Pancreas (tissue), 10 donors: ENCODE results near the gene NAT9. TPM values are rescaled to one million over a fixed set of nuclear protein-coding genes. Genes with fewer than 3 reads are reported as not detected.

Experiments
- ATAC-seq, 4 donors: fragments of 200-7000 bp; cut with Tn5 transposase; one replicate each; pipeline versions ENCODE4 v1.8.0 to v1.9.1; 2020; ENCODE audit warnings: mild to moderate bottlenecking in 4 of 4, moderate library complexity in 4 of 4
- DNase-seq, 6 donors: peaks; one replicate each; pipeline ENCODE4 v3.0.0-alpha.2; 2020
- FAIRE-seq: peaks from 2 replicates; lab custom pipeline; 2012; peaks lifted over from hg19 to GRCh38; lab: Jason Lieb, UNC
- H3K27ac ChIP-seq, 4 donors: fragments of 200-600 bp; sonication (generic); 1 replicate in 3 of 4; 2 replicates in 1 of 4; pipeline versions ENCODE4 v1.5.0 to v1.8.0; 2020
- H3K27me3 ChIP-seq, 4 donors: fragments of 200-600 bp; one replicate each; pipeline ENCODE4 v1.8.0; 2021
- H3K36me3 ChIP-seq, 3 donors: fragments of 200-600 bp; sonication (generic) in 1 of 3; one replicate each; pipeline versions ENCODE4 v1.5.0 to v1.8.0; 2020 to 2021
- H3K4me1 ChIP-seq, 3 donors: fragments of 200-600 bp; one replicate each; pipeline ENCODE4 v1.8.0; 2021
- H3K4me3 ChIP-seq, 4 donors: fragments of 200-600 bp; sonication (generic) in 2 of 4; one replicate each; pipeline versions ENCODE4 v1.5.0 to v1.8.0; 2020 to 2021
- H3K9me3 ChIP-seq, 4 donors: fragments of 200-600 bp; one replicate each; pipeline ENCODE4 v1.8.0; 2021
- CTCF ChIP-seq, 4 donors: fragments of 200-600 bp; sonication (generic) in 3 of 4; IDR thresholded peaks; one replicate each; pipeline versions ENCODE4 v1.5.0 to v1.8.0; 2021; ENCODE audit warnings: antibody characterized with exemption in 4 of 4
- WGBS, 2 donors: extraction: QIAGEN DNeasy Blood & Tissue Kit; methylation state at CpG; one replicate each; pipeline ENCODE4 v1.1.7; 2013; 5-methylcytosine and 5-hydroxymethylcytosine counted together
- intact Hi-C, 3 donors: fragments of 100-400 bp; cut with DNase I; formaldehyde crosslinking; loops; one replicate each; pipeline versions ENCODE4 v1.11.1 to v1.14.2; 2022
- polyA plus RNA-seq, 2 donors: library from polyadenylated mRNA; stranded (reverse); fragments of 200-250 nt; gene quantifications; one replicate each; pipeline ENCODE4 v1.2.3, GENCODE V29; 2013
- total RNA-seq, 6 donors: library from RNA; stranded (reverse); fragmentation: NEBNext Ultra II Directional in 4 of 6; extraction: Animal tissue kit (Norgen Biotek cat#: 25700) in 4 of 6; gene quantifications; one replicate each; pipeline versions ENCODE4 v1.2.1 to v1.2.4, GENCODE V29; 2021 to 2023
- donor health status: healthy with polysubstance abuse.
- donor health status: DM: no; HTN: no; CAD: no; lungs with moderate emphysema.
- donor health status: DM: no; HTN: no; CAD: no.
- donor health status: control.
- donor health status: control.
- donor health status: Bipolar disorder and iron deficiency.
- donor health status: DM: yes; HTN: yes; CAD: no.
- donor health status: DM: no; HTN: no; CAD: no.
- donor health status: DM: no; HTN: no; CAD: no.
- donor health status: DM: yes; HTN: yes; CAD: no.

NAT9 gene
- total and polyA plus RNA-seq, 8 donors: 14.4 to 38.5 (median 24.8) TPM

DNA sequence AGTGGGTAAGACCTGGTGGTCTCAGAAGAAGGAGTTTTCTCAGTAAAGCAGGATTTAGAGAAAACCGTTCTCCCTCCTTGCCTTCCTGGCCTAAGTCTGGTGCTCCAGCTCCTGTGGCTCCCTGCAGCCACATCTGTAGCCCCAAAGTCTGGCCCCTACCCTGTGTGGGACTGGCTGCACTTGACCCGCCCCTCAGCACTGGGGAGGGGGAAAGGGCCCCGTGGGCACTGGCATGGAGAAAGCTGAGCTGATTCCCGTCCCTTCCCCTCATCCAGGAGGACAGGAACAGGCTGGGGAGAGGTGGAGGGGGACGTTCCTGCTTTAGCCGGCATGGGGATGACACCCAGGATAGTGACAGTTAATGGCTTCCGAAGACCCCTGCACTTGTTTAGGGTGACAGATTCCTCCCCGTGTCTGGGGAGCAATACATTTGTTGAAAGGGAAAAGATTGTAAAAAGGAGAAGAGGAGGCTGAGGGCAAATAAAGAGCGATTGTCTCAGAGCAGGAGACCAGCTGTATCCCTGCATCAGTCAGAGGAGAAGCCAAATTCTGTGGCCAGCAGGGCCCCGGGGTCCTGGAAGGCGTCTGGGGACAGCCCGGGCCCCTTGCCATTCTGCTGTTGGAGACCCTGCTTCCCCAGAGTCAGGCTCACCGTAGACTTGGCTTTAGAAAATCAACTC is 45.6 kb upstream of the NAT9 start:
- FAIRE-seq (no peak), DNase-seq (no peak), ATAC-seq (no peak)
- whole genome bisulfite sequencing, 2 donors: 85 to 86% methylated on average over 13 of the region's 13 CpGs
- Histone ChIP-seq H3K27ac (no peak overlapping the region), H3K36me3 (no peaks in the 10 kb centered on the region), H3K27me3 (no peaks in the 10 kb centered on the region), H3K4me1 (no peaks in the 10 kb centered on the region), H3K9me3 (no peaks in the 10 kb centered on the region), H3K4me3 (no peak overlapping the region)
- intact Hi-C loops: no loop called here
- no peak for TF ChIP-seq CTCF (IDR thresholded peaks at IDR 0.05)

- whole genome bisulfite sequencing, 2 donors: 90 to 93% methylated on average over 16 of the region's 16 CpGs
- H3K4me3 ChIP-seq: no peak overlapping the region
- no peak for DNase-seq
- no peaks in the 10 kb centered on the region for H3K36me3 ChIP-seq
- TF ChIP-seq CTCF (IDR thresholded peaks at IDR 0.05): no peak
- H3K9me3 ChIP-seq: no peaks in the 10 kb centered on the region
- FAIRE-seq: no peak
- H3K27me3 ChIP-seq: no peaks in the 10 kb centered on the region
- intact Hi-C loops: no loop called here
- no peak for ATAC-seq
- H3K27ac ChIP-seq: no peak overlapping the region
- H3K4me1 ChIP-seq: no peaks in the 10 kb centered on the region
Measured at GRCh38 chr17:74819801-74820436, 43.8 kb upstream of the NAT9 start.

- ATAC-seq (no peak), FAIRE-seq (no peak), DNase-seq (no peak)
- Histone ChIP-seq H3K36me3 (no peaks in the 10 kb centered on the region), H3K4me3 (no peak overlapping the region), H3K27ac (no peak overlapping the region), H3K9me3 (no peaks in the 10 kb centered on the region), H3K27me3 (no peaks in the 10 kb centered on the region), H3K4me1 (no peaks in the 10 kb centered on the region)
- intact Hi-C loops: no loop called here
- TF ChIP-seq CTCF (IDR thresholded peaks at IDR 0.05): no peak
- 94% methylated on average over 16 of the region's 16 CpGs for WGBS, 2 donors
Measured at GRCh38 chr17:74818291-74818938, 42.3 kb upstream of the NAT9 start.

GRCh38 chr17:74816905-74817620 is 40.9 kb upstream of the NAT9 start:
- ATAC-seq: no peak
- WGBS, 2 donors: 84 to 87% methylated on average over 17 to 18 of the region's 18 CpGs
- H3K4me1 ChIP-seq: no peaks in the 10 kb centered on the region
- H3K9me3 ChIP-seq: no peaks in the 10 kb centered on the region
- H3K36me3 ChIP-seq: no peaks in the 10 kb centered on the region
- no peaks in the 10 kb centered on the region for H3K27me3 ChIP-seq
- FAIRE-seq: no peak
- intact Hi-C loops: no loop called here
- H3K4me3 ChIP-seq: no peak overlapping the region
- no peak for TF ChIP-seq CTCF (IDR thresholded peaks at IDR 0.05)
- no peak for DNase-seq
- H3K27ac ChIP-seq: no peak overlapping the region
